K562 (cell line): ENCODE measurements around the gene COX4I2. TPM values are rescaled to one million over a fixed set of nuclear protein-coding genes. Genes with fewer than 3 reads are reported as not detected.
A peak's percentile ranks its signal among the peaks of the same experiment; 100 is the strongest.

Experiments
- ATAC-seq: fragments of 200-7000 bp; cut with Tn5 transposase; 3 replicates; pipeline ENCODE4 v1.9.1; 2020; ENCODE audit warnings: moderate library complexity
- BruUV-seq: library from RNA; stranded (reverse); fragments of 400-500 nt; replicated peaks from 2 replicates; lab custom pipeline; 2021; lab: Mats Ljungman, UMichigan
- CTCF ChIA-PET: fragments of 300-600 bp; formaldehyde crosslinking; extraction: SDS; loops from one replicate; lab custom pipeline; 2021; ENCODE audit warnings: low intra/inter-chr PET ratio; lab: Yijun Ruan, JAX
- POLR2A ChIA-PET: fragments of 300-600, 350-650 bp; sonication (Branson Sonifier 250); formaldehyde crosslinking; extraction: SDS; loops from one replicate; lab custom pipeline; 2021; ENCODE audit warnings: antibody characterized with exemption, inconsistent platforms; lab: Yijun Ruan, JAX
- DNase-seq, 4 experiments: peaks; one replicate each; pipeline versions ENCODE4 v3.0.0 to v3.0.0-alpha.2; 2011 to 2018; ENCODE audit warnings: low spot score in 3 of 4, mixed read lengths in 3 of 4; ENCODE audit errors: extremely low read depth in 1 of 4
- FAIRE-seq: peaks from 2 replicates; lab custom pipeline; 2011; peaks lifted over from hg19 to GRCh38; lab: Jason Lieb, UNC
- H2AFZ ChIP-seq: 2 replicates; pipeline ENCODE4 v1.6.0; 2011; ENCODE audit warnings: low read depth, low read length, control low read depth, inconsistent platforms
- H3K27ac ChIP-seq: fragments of 200-600 bp; 3 replicates; pipeline ENCODE4 v1.8.0; 2011; ENCODE audit warnings: low read depth, mild to moderate bottlenecking, control low read depth, inconsistent platforms, low read length, moderate library complexity, mixed read lengths; ENCODE audit errors: extremely low read depth
- H3K27me3 ChIP-seq, 2 experiments: fragments of 300-600 bp in 1 of 2; 2 replicates in 1 of 2; 3 replicates in 1 of 2; pipeline versions ENCODE4 v1.6.0 to v1.8.0; 2011; ENCODE audit warnings: inconsistent platforms in 2 of 2, low read length in 2 of 2, mild to moderate bottlenecking in 1 of 2, mixed read lengths in 1 of 2, moderate library complexity in 1 of 2; ENCODE audit not compliant: control insufficient read depth in 2 of 2, insufficient read depth in 2 of 2
- H3K36me3 ChIP-seq: fragments of 300-600 bp; 3 replicates; pipeline ENCODE4 v1.8.0; 2011; ENCODE audit warnings: mild to moderate bottlenecking, low read length, inconsistent platforms; ENCODE audit not compliant: control insufficient read depth, insufficient read depth
- H3K4me1 ChIP-seq, 2 experiments: fragments of 200-600 bp in 1 of 2; replicated peaks in 1 of 2; 2 replicates in 1 of 2; 3 replicates in 1 of 2; pipeline versions ENCODE4 v1.5.1 to v1.8.0; 2011; ENCODE audit warnings: inconsistent platforms in 2 of 2, low read length in 2 of 2, mild to moderate bottlenecking in 1 of 2, mixed read lengths in 1 of 2, moderate library complexity in 1 of 2; ENCODE audit not compliant: control insufficient read depth in 2 of 2, insufficient read depth in 2 of 2
- H3K4me2 ChIP-seq: 2 replicates; pipeline ENCODE4 v1.6.1; 2011; ENCODE audit warnings: low read length, control low read depth, inconsistent platforms, mixed read lengths; ENCODE audit not compliant: insufficient read depth
- H3K4me3 ChIP-seq: fragments of 200-600 bp; sonication (generic), shearing (Covaris generic); 2 replicates; pipeline ENCODE4 v1.5.1; 2016; ENCODE audit warnings: control low read depth, inconsistent platforms
- H3K79me2 ChIP-seq: fragments of 200-600 bp; 3 replicates; pipeline ENCODE4 v1.8.0; 2011; ENCODE audit warnings: low read length, inconsistent platforms; ENCODE audit not compliant: control insufficient read depth, insufficient read depth
- H3K9ac ChIP-seq, 2 experiments: 2 replicates each; pipeline versions ENCODE4 v1.6.0 to v1.6.1; 2011; ENCODE audit warnings: low read depth in 2 of 2, low read length in 2 of 2, control low read depth in 1 of 2, inconsistent platforms in 1 of 2, mild to moderate bottlenecking in 1 of 2, mixed read lengths in 1 of 2; ENCODE audit not compliant: insufficient read depth in 1 of 2
- H3K9me1 ChIP-seq: one replicate; pipeline ENCODE4 v1.6.0; 2011; ENCODE audit warnings: inconsistent platforms, mild to moderate bottlenecking, low read length, moderate library complexity; ENCODE audit not compliant: control insufficient read depth, insufficient read depth
- H3K9me3 ChIP-seq: replicated peaks from 2 replicates; pipeline ENCODE4 v1.5.1; 2011; ENCODE audit warnings: low read depth, low read length, inconsistent platforms; ENCODE audit not compliant: control insufficient read depth, insufficient read depth
- H4K20me1 ChIP-seq: replicated peaks from 2 replicates; pipeline ENCODE4 v1.6.1; 2011; ENCODE audit warnings: low read length, inconsistent platforms, mixed read lengths; ENCODE audit not compliant: control insufficient read depth, insufficient read depth
- CCNT2 ChIP-seq: IDR thresholded peaks from 2 replicates; pipeline ENCODE4 v1.6.1; 2011; ENCODE audit warnings: borderline replicate concordance, low read depth, mild to moderate bottlenecking, moderate library complexity, mixed read lengths, low read length; ENCODE audit not compliant: insufficient read length; ENCODE audit errors: extremely low read depth
- RBBP5 ChIP-seq: fragments of 200-600 bp; sonication (generic); IDR thresholded peaks from 2 replicates; pipeline ENCODE4 v1.6.1; 2012; ENCODE audit warnings: borderline replicate concordance, mild to moderate bottlenecking, low read length, control low read depth, inconsistent platforms; ENCODE audit not compliant: insufficient read depth, poor library complexity, severe bottlenecking
- TBP ChIP-seq: optimal IDR thresholded peaks from 2 replicates; pipeline ENCODE3; 2011; ENCODE audit warnings: low read depth, low read length, improper control_type of control experiment
- WGBS: fragments of 100-300 bp; shearing (Covaris generic); methylation state at CpG from one replicate; pipeline ENCODE4 v1.1.6; 2016; ENCODE audit warnings: low coverage, mixed read lengths; ENCODE audit not compliant: insufficient coverage; ENCODE audit errors: missing lambda C conversion rate; 5-methylcytosine and 5-hydroxymethylcytosine counted together
- in situ Hi-C: fragments of 300-500 bp; cut with MboI; formaldehyde crosslinking; loops from 4 replicates; pipeline ENCODE4 v1.15.0; 2018; ENCODE audit warnings: inconsistent platforms, mixed read lengths
- intact Hi-C: fragments of 100-400 bp; cut with micrococcal nuclease; formaldehyde crosslinking; loops from 2 replicates; pipeline ENCODE4 v1.14.2; 2022
- polyA plus RNA-seq, 8 experiments: library from polyadenylated mRNA; depleted of rRNA in 4 of 8; stranded (reverse) in 5 of 8; unstranded in 3 of 8; fragments of >200 nt; fragmentation: Nextera tagmentation in 2 of 8; fragmentation: Illumina TruSeq in 1 of 8; extraction: Ambion mirVana in 2 of 8; extraction: Trizol in 1 of 8; gene quantifications; 2 replicates each; pipeline versions ENCODE4 v1.2.1 to v1.2.3, GENCODE V29; 2011 to 2014; ENCODE audit warnings: inconsistent platforms in 1 of 8, missing spikeins in 1 of 8
- total RNA-seq, 7 experiments: library from RNA; depleted of rRNA in 6 of 7; stranded (reverse); fragments of >200 nt in 6 of 7; fragmentation: Illumina TruSeq in 2 of 7; extraction: Trizol in 2 of 7; gene quantifications; 2 replicates each; pipeline versions ENCODE4 v1.2.1 to v1.2.3, GENCODE V29; 2011 to 2021; ENCODE audit warnings: low replicate concordance in 1 of 7
- TF ChIP-seq, protein P1 (sequence below): fragments of 450-650 bp; formaldehyde crosslinking; IDR thresholded peaks from 2 replicates; pipeline ENCODE4 v1.4.0; 2020; ENCODE audit warnings: mild to moderate bottlenecking, moderate library complexity

The COX4I2 gene
- total and polyA plus RNA-seq, 9 of the 15 experiments (the other 6 are each of a cell fraction or from before 2014, with no cell fraction given): not detected

DNA sequence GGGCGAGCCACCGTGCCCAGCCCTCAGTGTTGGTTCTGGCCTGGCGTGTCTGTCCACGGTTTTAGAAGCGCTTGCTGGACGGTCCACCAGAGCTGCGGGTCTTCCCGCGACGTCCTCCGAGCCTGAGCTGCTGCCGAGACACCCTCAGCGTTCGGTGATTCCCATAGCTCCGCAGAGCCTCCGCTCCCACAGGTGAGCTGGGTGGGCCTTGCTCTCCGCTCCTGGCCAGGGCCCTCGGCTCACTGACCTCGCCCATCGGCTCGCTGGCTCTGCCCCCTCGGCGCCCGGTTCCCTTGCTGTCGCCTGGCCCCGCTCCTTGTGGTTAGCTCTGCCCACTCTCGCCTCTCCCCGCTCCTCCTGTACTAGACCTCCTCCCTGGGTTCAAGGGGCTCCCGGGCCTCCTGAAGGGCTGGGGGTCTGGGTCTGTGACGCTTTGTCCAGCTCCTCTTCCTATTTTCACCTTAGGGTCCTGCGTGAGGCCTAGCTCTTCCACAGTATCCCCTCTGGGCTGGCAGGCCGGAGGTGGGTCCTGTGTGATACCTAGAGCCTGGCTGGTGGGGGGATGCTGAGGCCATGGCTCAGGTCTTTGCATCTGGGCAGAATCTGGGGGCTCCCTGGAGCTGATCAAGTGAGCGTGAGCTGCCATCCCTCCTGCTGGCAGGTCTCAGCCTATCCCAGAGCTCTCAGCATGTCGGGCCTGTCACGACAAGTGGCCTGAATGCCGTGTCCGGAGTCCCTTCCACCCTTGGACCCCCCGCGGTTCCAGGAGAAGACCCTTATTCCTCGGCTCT is 5.0 kb upstream of the COX4I2 start:
- ATAC-seq (no peak; the same call in 2 of the 3 replicates), DNase-seq (no peak), FAIRE-seq (no peak)
- 88% methylated on average over 26 of the region's 40 CpGs for WGBS
- Histone ChIP-seq H3K36me3 (no peaks in the 10 kb centered on the region), H3K9ac (no peak overlapping the region; a peak in 1 of 4 replicates), H3K4me2 (peak overlapping the region; percentile 66; the same call in 1 of the 2 replicates), H3K4me1 (peaks cover 8 to 22% of the 10 kb centered on the region in 2 experiments; a peak in 4 of 5 replicates), H3K27ac (no peak overlapping the region), H3K9me1 (no peaks in the 10 kb centered on the region), H3K9me3 (no peaks in the 10 kb centered on the region), H3K4me3 (no peak overlapping the region), H3K79me2 (no peaks in the 10 kb centered on the region), H4K20me1 (no peaks in the 10 kb centered on the region), H3K27me3 (no peaks in the 10 kb centered on the region; a peak in 1 of 5 replicates), H2AFZ (peak overlapping the region; percentile 95)
- intact Hi-C loops: loop anchor here (10.0 kb wide), 1 partner anchor 162 kb away; no protein-coding TSS in a partner anchor
- TF ChIP-seq CCNT2: no peak
- TF ChIP-seq, protein P1, sequence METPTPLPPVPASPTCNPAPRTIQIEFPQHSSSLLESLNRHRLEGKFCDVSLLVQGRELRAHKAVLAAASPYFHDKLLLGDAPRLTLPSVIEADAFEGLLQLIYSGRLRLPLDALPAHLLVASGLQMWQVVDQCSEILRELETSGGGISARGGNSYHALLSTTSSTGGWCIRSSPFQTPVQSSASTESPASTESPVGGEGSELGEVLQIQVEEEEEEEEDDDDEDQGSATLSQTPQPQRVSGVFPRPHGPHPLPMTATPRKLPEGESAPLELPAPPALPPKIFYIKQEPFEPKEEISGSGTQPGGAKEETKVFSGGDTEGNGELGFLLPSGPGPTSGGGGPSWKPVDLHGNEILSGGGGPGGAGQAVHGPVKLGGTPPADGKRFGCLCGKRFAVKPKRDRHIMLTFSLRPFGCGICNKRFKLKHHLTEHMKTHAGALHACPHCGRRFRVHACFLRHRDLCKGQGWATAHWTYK: no peak
- TF ChIP-seq TBP: peak; percentile 4
- TF ChIP-seq RBBP5: peak; percentile 23
- no TSS peak for BruUV-seq
- in situ Hi-C loops: loop anchor here (5.0 kb wide), 1 partner anchor 95 kb away; no protein-coding TSS in a partner anchor
- ChIA-PET CTCF (interaction anchor here (0.6 to 1.6 kb wide), 2 partner anchors 91 to 852 kb away, joined by 3 to 9 read pairs; partner anchors contain the start of gene BCL2L1), POLR2A (interaction anchor here (0.9 to 2.5 kb wide), 5 partner anchors 26 to 85 kb away, joined by 3 to 18 read pairs (median 3); no protein-coding TSS in a partner anchor)
